Cerebellar nuclear complex (tissue), 1 donor: Measurements from ENCODE around the gene TMPRSS6.

Source experiments
- DNase-seq, 2 experiments: peaks; one replicate each; lab custom pipeline; 2025; lab: John Stamatoyannopoulos, UW

TMPRSS6 gene

GRCh38 chr22:37109242-37109917 lies at the start of gene TMPRSS6:
Gene TMPRSS6 (minus strand): TSS chr22:37109713. CDS start chr22:37103417, 6,296 bp downstream.
- DNase-seq = no peak

DNA sequence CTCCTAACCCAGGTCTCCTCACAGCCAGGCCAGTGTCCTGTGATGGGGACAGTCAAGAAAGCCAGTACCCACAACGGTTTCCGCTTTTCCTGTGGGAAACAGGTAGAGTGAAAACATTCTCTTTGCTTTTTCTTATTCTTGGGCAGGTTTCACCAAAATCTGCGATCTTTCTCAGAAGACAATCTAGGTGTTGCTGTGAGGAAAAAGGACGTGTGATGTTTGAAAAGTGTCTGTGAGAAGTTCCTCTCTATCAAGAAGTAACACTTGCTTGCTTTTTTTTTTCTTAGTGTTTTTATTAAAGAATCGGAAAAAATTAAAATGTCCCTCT lies 49.4 kb upstream of the TMPRSS6 start:
- DNase-seq = no peak

DNA sequence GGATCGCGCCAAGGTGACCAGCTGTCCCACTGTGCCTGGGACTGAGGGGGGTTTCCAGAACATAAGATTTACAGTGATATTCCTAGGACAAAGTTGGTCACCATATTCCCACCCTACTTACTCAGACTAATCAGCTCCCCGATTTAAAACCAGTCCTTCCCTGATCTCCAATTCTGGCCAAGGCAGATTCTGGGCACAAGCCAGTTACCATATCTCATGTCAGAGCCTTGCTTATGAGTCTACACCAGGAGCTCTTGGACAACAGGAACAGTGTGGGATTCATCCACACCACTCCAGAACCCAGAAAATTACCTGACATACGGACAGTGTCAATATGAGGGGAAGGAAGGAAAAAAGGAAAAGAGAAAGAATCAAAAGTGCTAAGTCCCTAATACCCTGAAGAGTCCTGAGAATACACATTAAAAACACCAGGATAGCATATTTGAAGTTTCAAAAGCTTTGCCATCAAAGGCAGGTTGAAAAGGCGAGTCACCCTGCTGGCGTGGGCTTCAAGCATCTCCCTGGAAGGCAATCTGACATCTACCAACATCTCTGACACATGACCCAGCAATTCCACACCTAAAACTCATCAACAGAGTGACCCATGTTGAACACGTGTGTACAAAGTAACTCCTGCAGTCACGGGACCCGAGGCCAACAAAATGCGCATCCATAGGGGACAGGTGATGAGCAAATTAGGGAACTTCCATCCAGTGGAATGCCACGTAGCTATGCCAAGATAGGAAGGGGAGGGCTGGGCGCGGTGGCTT lies 48.2 kb upstream of the TMPRSS6 start:
- no peak for DNase-seq

GRCh38 chr22:37156686-37157435 lies 47.3 kb upstream of the TMPRSS6 start:
- DNase-seq = no peak

DNA sequence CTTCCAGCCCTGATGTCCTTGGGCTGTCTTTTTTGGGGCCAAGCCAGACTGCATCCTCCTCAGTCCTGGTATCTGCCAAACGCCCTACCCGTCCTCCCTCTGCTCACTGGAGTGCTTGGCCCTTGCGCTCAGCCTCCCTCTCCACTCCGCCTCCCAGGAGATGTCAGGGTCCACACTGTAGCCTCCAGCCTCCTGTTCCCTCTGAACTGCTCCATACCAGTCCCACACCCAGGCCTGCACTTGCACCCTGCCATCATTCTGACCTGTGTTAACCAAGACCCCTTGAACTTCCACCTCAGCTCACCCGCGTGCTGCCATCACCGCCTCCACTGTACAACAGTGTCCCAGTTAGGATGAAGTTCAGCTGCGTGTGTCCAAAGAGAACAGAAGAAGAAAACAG lies 46.5 kb upstream of the TMPRSS6 start:
- DNase-seq = no peak

- no peak for DNase-seq
These were observed 45.6 kb upstream of the TMPRSS6 start for GRCh38 chr22:37154925-37155712.

DNA sequence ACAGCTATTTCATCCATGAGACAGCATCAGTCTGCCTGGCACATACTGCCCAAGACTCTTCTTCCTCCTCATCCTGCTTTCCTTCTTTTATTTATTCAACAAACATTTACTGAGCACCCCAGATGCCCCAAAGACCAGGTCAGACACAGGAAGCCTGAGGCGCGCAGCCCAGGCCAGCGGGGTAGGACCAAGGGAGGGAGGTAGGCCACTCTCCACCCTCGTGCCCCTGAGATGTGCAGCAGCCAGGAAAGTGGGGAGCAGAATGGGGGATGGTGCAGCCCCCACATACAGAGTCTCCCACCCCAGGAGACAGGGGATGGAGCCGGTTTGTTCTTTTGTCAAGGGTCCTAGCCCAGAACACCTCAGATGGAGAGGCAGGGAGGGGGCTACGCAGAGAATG lies 44.4 kb upstream of the TMPRSS6 start:
- DNase-seq = no peak

- no peak for DNase-seq
These were observed 41.9 kb upstream of the TMPRSS6 start for GRCh38 chr22:37151401-37151800.

GRCh38 chr22:37150701-37151100 lies 41.2 kb upstream of the TMPRSS6 start:
- no peak for DNase-seq

- no peak for DNase-seq
These were observed 39.5 kb upstream of the TMPRSS6 start for GRCh38 chr22:37148742-37149665.

DNA sequence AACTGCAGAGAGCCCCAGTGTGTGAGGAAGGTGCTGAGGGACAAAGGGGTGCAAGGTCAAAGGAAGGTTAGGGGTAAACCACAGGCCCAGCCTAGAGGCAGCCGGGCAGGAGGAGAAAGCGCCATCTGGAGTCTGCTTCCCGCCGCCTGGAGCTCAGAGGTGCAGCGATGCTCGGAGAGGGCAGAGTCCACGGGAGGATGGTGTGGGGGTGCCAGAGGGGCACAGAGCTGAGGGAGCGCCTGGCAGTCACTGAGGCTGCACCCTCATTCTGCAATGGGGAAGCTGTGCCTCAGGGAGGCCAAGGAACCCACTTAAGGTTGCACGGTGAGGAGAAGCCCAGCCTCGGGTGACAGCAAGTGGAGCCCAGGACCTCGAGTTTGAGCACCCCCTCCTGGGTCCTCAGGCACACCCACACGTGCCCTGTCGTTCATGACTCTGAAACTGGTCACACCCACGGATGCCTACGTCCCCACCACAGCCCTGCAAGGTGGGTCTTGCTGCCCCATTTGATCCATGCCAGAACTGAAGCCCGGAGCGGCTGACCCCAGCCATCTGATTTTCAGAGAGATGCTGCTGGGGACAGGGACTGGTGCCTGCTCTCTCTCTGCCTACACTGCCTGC lies 38.6 kb upstream of the TMPRSS6 start:
- DNase-seq = no peak

DNA sequence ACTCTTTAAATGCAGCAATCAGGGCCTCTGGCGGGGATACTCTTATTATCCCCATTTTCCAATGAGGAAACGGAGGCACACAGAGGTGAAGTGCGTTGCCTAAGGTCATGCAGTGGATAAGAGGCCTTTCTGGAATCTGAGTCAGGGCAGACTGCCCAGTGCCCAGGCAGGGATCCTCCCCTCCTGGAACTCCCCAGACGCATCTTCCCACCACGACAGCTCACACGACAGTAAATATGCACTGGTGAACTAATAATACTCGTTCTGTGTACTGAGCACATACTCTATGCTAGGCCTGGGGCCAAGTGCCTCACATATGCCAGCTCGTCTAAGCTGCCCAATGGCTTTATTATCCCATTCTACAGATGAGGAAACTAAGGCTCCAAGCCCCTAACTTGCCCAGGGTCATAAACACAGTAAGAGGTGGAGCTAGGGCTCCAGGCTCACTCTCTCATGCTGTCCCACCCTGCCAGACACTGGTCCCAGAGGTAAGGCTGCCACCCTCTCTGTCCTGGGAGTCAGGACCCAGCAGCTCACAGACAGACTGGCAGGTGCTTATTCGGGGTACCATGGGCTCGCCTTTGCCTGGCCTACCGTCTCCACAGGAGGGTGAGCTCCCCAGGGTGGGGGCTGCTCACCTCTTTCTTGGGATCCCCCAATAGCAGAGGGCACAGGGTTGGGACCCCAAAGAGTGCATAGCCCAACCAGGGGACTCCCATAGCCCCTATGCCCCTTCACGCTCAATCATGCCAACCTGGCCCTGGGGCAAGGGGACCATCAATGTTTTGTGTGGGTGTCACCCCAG lies 37.9 kb upstream of the TMPRSS6 start:
- DNase-seq = no peak

DNA sequence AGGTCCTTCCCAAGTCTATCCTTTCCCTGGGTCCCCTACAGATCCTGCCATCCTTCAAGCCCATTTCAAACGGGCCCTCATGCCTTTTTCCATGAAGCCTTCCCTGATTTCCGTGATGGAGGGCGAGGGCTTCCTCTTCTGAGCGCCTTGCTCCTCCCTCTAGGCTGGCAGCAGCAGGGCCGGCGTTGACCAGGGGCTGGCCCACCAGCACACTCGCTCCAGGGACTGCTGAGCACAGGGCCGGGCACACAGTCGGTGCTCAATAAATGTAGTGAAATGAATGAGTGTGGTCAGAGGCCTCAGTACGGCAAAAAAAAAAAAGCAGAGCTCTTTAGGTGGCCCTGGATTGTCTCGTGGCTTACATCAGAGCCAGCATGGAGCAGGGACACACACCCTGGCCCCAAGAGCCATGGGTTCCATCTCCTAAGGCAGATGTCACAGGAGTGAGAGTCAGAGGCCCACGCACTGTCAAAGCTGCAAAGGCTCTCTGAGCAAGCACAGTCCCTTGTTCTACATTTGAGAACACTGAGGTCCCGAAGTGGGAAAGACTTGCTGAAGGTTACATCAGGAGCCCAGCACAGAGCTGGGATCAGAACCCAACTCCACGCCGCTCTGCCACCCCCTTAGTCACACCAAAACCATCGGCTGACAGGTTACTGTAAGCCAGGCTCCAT lies 37.1 kb upstream of the TMPRSS6 start:
- DNase-seq = no peak

GRCh38 chr22:37146051-37146385 lies 36.5 kb upstream of the TMPRSS6 start:
- no peak for DNase-seq

- DNase-seq = no peak
These were observed 35.9 kb upstream of the TMPRSS6 start for GRCh38 chr22:37145180-37146050.

DNA sequence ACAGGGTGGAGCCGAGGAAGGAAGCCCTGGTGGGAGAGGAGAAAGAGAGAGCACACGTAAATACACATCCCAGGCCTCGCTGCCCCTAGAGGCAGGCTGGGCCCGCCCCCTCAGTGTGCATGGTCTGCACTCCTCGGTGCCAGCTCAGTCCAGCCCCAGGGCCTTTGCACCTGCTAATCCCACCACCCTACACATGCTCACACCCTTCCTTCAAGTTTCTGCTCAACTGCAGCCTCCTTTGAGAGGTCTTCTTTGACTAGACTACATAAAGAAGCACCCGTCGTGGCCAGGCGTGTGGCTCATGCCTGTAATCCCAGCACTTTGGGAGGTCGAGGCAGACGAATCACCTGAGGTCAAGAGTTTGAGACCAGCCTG lies 34.7 kb upstream of the TMPRSS6 start:
- DNase-seq = no peak

DNA sequence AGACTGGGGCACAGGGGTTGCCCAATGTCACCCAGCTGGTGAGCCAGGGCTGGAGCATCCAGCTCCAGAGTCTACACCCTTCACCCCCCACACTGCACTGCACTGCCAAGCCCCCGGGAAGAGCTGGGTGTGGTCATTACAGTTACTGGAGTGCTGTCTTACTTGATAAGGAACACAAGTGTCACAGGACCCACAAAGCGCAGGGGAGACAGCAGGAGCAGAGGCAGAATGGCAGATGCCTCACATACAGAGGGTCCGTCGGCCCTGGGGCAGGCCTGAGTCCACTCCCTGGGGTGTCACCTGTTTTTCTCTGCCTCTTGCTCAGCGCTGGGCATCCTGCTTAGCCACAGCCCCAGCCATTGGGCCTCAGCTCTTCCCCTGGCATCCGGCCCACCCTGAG lies 32.5 kb upstream of the TMPRSS6 start:
- DNase-seq = no peak

- DNase-seq = no peak
These were observed 32.0 kb upstream of the TMPRSS6 start for GRCh38 chr22:37141476-37141875.
